Astrocyte (in vitro differentiated cells and primary cell): Measurements from ENCODE around the gene ADAMTSL5. TPM values are rescaled to one million over a fixed set of nuclear protein-coding genes. Genes with fewer than 3 reads are reported as not detected.

Experiments used
- DNase-seq: peaks from one replicate; pipeline ENCODE4 v3.0.0-alpha.2; 2010; ENCODE audit warnings: low read depth
- FAIRE-seq: peaks from 2 replicates; lab custom pipeline; 2011; peaks lifted over from hg19 to GRCh38; lab: Jason Lieb, UNC
- H2AFZ ChIP-seq: 2 replicates; pipeline ENCODE4 v1.6.0; 2012; ENCODE audit warnings: low read depth, low read length, inconsistent platforms
- H3K27ac ChIP-seq: 2 replicates; pipeline ENCODE4 v1.5.1; 2011; ENCODE audit warnings: low read depth, low read length, inconsistent platforms
- H3K27me3 ChIP-seq: 2 replicates; pipeline ENCODE4 v1.6.0; 2011; ENCODE audit warnings: low read length, inconsistent platforms; ENCODE audit not compliant: insufficient read depth
- H3K36me3 ChIP-seq: 2 replicates; pipeline ENCODE4 v1.5.1; 2011; ENCODE audit warnings: low read length, inconsistent platforms; ENCODE audit not compliant: insufficient read depth
- H3K4me1 ChIP-seq: 2 replicates; pipeline ENCODE4 v1.5.1; 2011; ENCODE audit warnings: low read length, inconsistent platforms; ENCODE audit not compliant: insufficient read depth
- H3K4me2 ChIP-seq: 2 replicates; pipeline ENCODE4 v1.6.0; 2012; ENCODE audit warnings: low read length, inconsistent platforms
- H3K4me3 ChIP-seq: 2 replicates; pipeline ENCODE4 v1.5.1; 2011; ENCODE audit warnings: low read depth, mild to moderate bottlenecking, low read length, inconsistent platforms; ENCODE audit not compliant: insufficient read depth
- H3K79me2 ChIP-seq: 2 replicates; pipeline ENCODE4 v1.6.0; 2012; ENCODE audit warnings: mild to moderate bottlenecking, low read length, inconsistent platforms; ENCODE audit not compliant: insufficient read depth
- H3K9ac ChIP-seq: 2 replicates; pipeline ENCODE4 v1.6.0; 2012; ENCODE audit warnings: mild to moderate bottlenecking, low read length, inconsistent platforms
- H3K9me3 ChIP-seq: 2 replicates; pipeline ENCODE4 v1.5.1; 2012; ENCODE audit warnings: low read depth, mild to moderate bottlenecking, low read length, inconsistent platforms; ENCODE audit not compliant: insufficient read depth
- H4K20me1 ChIP-seq: 2 replicates; pipeline ENCODE4 v1.6.0; 2012; ENCODE audit warnings: low read length, inconsistent platforms; ENCODE audit not compliant: insufficient read depth
- H3K27ac Mint-ChIP-seq: one replicate; pipeline ENCODE4 v1.8.0; 2021; ENCODE audit warnings: mild to moderate bottlenecking, mixed read lengths; ENCODE audit not compliant: unreplicated experiment
- H3K27me3 Mint-ChIP-seq: one replicate; pipeline ENCODE4 v1.8.0; 2021; ENCODE audit warnings: low read depth, mixed read lengths; ENCODE audit not compliant: unreplicated experiment
- H3K36me3 Mint-ChIP-seq: one replicate; pipeline ENCODE4 v1.8.0; 2021; ENCODE audit warnings: low read depth, mixed read lengths; ENCODE audit not compliant: unreplicated experiment
- H3K4me1 Mint-ChIP-seq: one replicate; pipeline ENCODE4 v1.8.0; 2021; ENCODE audit warnings: low read depth, mixed read lengths; ENCODE audit not compliant: unreplicated experiment
- H3K4me3 Mint-ChIP-seq: one replicate; pipeline ENCODE4 v1.8.0; 2021; ENCODE audit warnings: mild to moderate bottlenecking, moderate library complexity, mixed read lengths; ENCODE audit not compliant: unreplicated experiment
- H3K9me3 Mint-ChIP-seq: one replicate; pipeline ENCODE4 v1.8.0; 2021; ENCODE audit warnings: mild to moderate bottlenecking, mixed read lengths; ENCODE audit not compliant: unreplicated experiment
- EZH2 ChIP-seq: IDR thresholded peaks from 2 replicates; pipeline ENCODE4 v1.6.1; 2012; ENCODE audit warnings: mild to moderate bottlenecking, low read length, inconsistent platforms; ENCODE audit not compliant: insufficient read depth
- total RNA-seq: library from RNA; stranded (reverse); gene quantifications from 2 replicates; pipeline ENCODE4 v1.2.1, GENCODE V29; 2021
- TF ChIP-seq, protein P1 (sequence below): IDR thresholded peaks from 2 replicates; pipeline ENCODE4 v1.5.1; 2011; ENCODE audit warnings: low read depth, mild to moderate bottlenecking, inconsistent platforms, low read length, moderate library complexity; ENCODE audit not compliant: insufficient read depth

ADAMTSL5 gene
- total RNA-seq, 1 donor from 2014 or later = 5.5 TPM

DNA sequence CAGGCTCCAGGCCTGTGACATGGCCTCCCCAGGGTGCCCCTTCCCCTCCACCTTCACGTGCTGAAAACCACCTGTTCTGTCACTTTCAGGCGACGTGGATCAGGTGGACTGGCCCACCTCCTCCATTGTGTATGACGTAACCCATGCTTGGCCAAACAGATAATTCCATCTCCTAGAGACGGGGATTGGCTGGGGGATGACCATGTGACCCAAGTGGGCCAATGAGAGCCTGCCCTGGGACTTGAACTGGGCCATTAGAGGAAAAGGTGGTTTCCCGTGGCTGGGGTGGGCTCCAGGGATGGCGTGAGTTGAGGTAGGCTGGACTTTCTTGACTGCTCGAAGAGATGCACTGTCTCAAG is 3.6 kb upstream of the ADAMTSL5 start:
- TF ChIP-seq EZH2 = no peak
- TF ChIP-seq, protein P1, sequence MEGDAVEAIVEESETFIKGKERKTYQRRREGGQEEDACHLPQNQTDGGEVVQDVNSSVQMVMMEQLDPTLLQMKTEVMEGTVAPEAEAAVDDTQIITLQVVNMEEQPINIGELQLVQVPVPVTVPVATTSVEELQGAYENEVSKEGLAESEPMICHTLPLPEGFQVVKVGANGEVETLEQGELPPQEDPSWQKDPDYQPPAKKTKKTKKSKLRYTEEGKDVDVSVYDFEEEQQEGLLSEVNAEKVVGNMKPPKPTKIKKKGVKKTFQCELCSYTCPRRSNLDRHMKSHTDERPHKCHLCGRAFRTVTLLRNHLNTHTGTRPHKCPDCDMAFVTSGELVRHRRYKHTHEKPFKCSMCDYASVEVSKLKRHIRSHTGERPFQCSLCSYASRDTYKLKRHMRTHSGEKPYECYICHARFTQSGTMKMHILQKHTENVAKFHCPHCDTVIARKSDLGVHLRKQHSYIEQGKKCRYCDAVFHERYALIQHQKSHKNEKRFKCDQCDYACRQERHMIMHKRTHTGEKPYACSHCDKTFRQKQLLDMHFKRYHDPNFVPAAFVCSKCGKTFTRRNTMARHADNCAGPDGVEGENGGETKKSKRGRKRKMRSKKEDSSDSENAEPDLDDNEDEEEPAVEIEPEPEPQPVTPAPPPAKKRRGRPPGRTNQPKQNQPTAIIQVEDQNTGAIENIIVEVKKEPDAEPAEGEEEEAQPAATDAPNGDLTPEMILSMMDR = no peak
- H2AFZ ChIP-seq = no peak overlapping the region
- Mint-ChIP-seq H3K36me3 (no peaks in the 10 kb centered on the region), H3K4me1 (no peaks in the 10 kb centered on the region), H3K27me3 (peaks cover 23% of the 10 kb centered on the region), H3K9me3 (no peaks in the 10 kb centered on the region), H3K27ac (no peak overlapping the region), H3K4me3 (no peak overlapping the region)
- peaks cover 2% of the 10 kb centered on the region for H3K27me3 ChIP-seq
- H3K4me2 ChIP-seq = no peak overlapping the region
- peaks cover 4% of the 10 kb centered on the region for H3K9me3 ChIP-seq
- H3K4me3 ChIP-seq = no peak overlapping the region
- FAIRE-seq (no peak), DNase-seq (no peak)
- H3K27ac ChIP-seq = no peak overlapping the region
- no peaks in the 10 kb centered on the region for H4K20me1 ChIP-seq
- no peak overlapping the region for H3K9ac ChIP-seq
- H3K36me3 ChIP-seq = no peaks in the 10 kb centered on the region
- H3K79me2 ChIP-seq = no peaks in the 10 kb centered on the region
- peaks cover 4% of the 10 kb centered on the region for H3K4me1 ChIP-seq

DNA sequence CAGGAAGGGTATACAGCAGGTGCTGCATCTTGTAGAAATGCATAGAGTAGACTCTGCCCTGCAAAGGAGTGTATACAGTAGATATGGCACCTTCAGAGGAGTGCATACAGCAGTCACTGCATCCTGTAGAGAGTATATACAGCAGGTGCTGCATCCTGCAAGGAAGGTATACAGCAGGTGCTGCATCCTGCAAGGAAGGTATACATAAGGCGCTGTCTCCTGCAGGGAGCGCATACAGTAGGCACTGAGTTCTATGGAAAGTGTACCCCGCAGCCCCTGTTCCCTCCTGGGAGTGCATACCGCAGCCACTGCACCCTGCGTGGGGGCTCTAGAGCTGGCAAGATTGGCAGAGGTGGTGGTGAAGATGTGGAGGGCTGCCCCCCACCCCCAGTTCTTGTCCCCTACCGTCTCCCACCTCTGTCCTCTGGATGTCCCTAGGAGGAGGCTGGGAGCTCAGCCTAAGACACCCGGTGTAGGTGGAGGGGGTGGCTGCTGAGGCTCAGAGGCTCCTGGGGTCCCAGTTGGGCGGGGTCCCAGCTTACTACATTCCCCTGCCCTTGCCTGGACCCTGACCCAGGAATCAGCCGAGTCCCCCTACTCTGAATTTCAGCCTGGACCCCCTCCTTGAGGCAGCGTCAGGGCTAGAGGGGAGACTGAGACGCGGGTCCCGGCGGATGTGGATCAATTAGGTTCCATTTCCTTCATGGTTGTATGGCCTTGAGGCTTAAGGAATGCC is 2.3 kb upstream of the ADAMTSL5 start:
- FAIRE-seq = no peak
- Mint-ChIP-seq H3K4me3 (no peak overlapping the region), H3K27me3 (peaks cover 19% of the 10 kb centered on the region)

More for the DNA sequence above, 2.3 kb upstream of the ADAMTSL5 start:
- no peaks in the 10 kb centered on the region for H4K20me1 ChIP-seq
- no peaks in the 10 kb centered on the region for H3K4me1 Mint-ChIP-seq
- no peaks in the 10 kb centered on the region for H3K36me3 ChIP-seq
- H3K4me2 ChIP-seq = no peak overlapping the region
- no peaks in the 10 kb centered on the region for H3K9me3 Mint-ChIP-seq
- H3K9ac ChIP-seq = no peak overlapping the region
- H2AFZ ChIP-seq = no peak overlapping the region
- peaks cover 4% of the 10 kb centered on the region for H3K9me3 ChIP-seq
- no peak overlapping the region for H3K27ac ChIP-seq
- no peak for TF ChIP-seq EZH2
- TF ChIP-seq, protein P1 = no peak
- no peaks in the 10 kb centered on the region for H3K79me2 ChIP-seq
- peaks cover 4% of the 10 kb centered on the region for H3K4me1 ChIP-seq
- no peak overlapping the region for H3K27ac Mint-ChIP-seq
- DNase-seq = no peak
- H3K4me3 ChIP-seq = no peak overlapping the region
- H3K27me3 ChIP-seq = peaks cover 2% of the 10 kb centered on the region
- no peaks in the 10 kb centered on the region for H3K36me3 Mint-ChIP-seq
